ENCODE measurements around the gene C17orf113.
"Not testable (repeated sequence)": the region's sequence is repeated elsewhere in the genome, so short reads cannot be mapped to it uniquely, and the experiment has no call there.

C17orf113 gene

DNA sequence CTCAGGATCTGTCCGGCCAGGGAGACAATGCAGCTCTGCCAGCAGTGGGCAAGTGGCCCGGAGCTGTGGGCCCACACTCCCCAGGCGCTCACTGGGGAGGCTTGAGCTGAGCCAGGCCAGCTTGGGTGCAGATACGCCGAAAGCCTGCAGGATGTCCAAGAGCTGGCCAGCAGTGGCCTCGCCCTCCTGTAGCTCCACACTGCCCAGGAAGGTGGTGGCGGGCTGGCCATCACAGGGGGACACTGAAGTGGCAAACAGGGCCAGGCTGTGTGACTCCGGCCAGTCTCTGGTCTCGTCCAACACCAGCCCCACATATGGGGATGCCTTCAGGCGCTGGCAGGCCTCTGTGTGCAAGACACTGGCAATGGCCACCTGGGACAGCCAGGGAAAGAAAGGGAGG lies 9.6 kb downstream of the C17orf113 start:
- DNase-seq (ENCODE audit: low spot score in 2 of 2) (no peak), ATAC-seq (ENCODE audit: low read depth) (no peak)
- Mint-ChIP-seq H3K9me3 (no peaks in the 10 kb centered on the region), H3K27ac (no peak overlapping the region), H3K27me3 (peaks cover 2% of the 10 kb centered on the region), H3K4me1 (no peaks in the 10 kb centered on the region), H3K36me3 (no peaks in the 10 kb centered on the region), H3K4me3 (no peak overlapping the region)

DNA sequence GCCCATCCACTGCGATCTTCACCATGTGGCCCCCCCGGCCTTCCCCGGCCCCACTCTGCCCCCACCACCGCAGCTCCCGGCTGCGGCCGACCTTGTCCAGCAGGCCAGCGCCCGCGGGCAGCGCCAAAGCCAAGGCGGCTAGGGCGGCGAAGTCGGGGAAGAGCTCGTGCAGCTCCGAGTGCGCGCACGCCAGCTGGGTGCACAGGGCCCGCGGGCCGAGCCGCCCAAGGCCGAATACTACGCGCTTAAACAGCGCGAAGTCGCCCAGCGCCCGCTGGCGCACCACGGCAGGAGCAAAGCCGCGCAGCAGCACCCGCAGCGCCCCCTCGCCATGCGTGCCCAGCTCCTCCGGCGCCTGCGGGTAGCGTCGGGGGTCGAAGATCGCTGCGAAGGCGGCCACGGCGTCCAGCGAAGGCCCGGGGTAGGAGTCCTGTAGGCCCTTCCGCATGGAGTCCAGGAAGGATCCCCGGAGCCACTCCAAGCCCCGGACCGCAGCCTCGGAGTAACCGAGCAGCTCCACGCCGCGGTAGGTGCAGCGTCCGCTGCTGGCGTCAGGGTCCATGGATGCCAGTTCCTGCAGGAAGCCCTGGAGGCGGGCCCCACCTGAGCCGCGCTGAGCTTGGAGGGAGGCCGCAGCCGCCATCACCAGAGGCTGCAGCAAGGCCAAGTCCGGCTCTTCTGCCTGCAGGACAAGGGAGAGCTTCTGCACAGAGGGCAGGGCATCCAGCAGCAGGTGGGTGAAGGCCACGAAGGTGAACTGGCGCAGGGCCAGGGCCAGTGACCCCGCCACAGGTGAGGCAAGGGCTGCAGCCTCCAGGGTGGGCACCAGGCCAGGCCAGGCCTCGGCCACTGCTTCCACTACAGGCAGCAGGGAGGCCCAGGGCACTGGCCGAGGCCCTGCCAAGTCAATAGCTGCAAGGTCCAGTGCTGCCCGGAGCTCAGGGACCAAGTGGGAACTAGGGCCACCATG lies 10.3 kb downstream of the C17orf113 start:
- no peak overlapping the region for H3K27ac Mint-ChIP-seq
- no peaks in the 10 kb centered on the region for H3K36me3 Mint-ChIP-seq
- H3K4me3 Mint-ChIP-seq, result no peak overlapping the region
- H3K27me3 Mint-ChIP-seq, result peaks cover 2% of the 10 kb centered on the region
- ATAC-seq (ENCODE audit: low read depth) (no peak), DNase-seq (ENCODE audit: low spot score in 2 of 2) (no peak)
- H3K9me3 Mint-ChIP-seq, result no peaks in the 10 kb centered on the region
- H3K4me1 Mint-ChIP-seq, result no peaks in the 10 kb centered on the region

DNA sequence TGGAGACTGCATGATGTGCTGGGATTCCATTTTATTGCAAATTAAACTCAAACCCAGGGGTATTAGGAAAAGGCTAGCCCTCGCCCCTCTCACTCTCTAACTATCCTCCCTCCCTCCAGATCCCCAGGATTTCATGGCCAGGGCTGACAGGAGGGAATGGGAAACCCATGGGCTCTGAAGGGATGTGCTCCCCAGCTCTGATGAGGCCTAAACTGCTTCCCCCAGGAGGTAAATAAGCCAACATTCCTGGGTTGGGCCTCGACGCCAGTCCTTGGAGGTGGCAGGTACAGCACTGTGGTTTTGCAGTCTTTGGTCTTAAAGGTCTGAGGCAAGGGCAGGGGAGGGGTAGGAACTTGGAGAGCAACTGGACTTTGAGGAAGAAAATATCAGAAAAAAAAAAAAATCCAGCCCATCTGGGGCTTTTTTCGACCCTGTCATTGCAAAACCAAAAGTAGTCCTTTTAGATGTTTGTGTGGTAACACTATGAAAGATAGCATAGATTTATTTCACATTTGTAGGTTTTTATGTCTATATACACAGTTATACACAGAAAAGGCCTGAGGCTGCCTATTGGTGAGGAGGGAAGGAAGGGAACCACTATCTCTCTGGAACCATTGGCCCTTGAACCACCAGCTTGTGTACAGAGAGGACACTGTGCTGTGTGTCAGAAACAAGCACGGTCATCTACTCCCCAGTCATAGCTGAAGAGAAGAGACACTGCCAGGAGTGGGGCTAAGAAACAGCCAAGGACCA lies 12.0 kb downstream of the C17orf113 start:
- Mint-ChIP-seq H3K27me3 (peaks cover 2% of the 10 kb centered on the region), H3K27ac (no peak overlapping the region), H3K4me3 (no peak overlapping the region), H3K4me1 (no peaks in the 10 kb centered on the region), H3K36me3 (no peaks in the 10 kb centered on the region), H3K9me3 (no peaks in the 10 kb centered on the region)
- ATAC-seq (ENCODE audit: low read depth) (no peak), DNase-seq (ENCODE audit: low spot score in 2 of 2) (no peak)

DNA sequence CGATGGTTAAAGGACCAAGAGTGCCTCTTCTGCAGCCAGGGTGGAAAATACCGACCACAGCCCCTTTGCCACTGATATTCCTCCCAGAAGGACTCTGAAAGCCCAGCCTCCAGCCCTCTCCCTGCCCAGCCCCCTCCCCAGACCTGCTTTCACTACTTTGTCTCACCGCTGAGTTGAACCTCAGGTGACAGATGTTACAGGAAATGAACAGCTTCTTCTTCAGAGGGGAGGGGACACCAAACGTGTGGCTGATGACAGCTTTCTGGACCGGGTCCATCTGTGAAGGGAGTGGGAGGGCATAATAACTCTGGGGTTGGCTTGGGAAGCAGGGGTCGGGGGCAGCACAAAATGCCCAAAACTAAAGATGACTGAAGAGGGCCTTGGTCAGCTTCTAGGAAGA lies 16.3 kb downstream of the C17orf113 start:
- DNase-seq (ENCODE audit: low spot score in 2 of 2), result no peak
- ATAC-seq (ENCODE audit: low read depth), result no peak
- Mint-ChIP-seq H3K27ac (no peak overlapping the region), H3K27me3 (peaks cover 2% of the 10 kb centered on the region), H3K9me3 (no peaks in the 10 kb centered on the region), H3K4me1 (no peaks in the 10 kb centered on the region), H3K36me3 (no peaks in the 10 kb centered on the region), H3K4me3 (no peak overlapping the region)

DNA sequence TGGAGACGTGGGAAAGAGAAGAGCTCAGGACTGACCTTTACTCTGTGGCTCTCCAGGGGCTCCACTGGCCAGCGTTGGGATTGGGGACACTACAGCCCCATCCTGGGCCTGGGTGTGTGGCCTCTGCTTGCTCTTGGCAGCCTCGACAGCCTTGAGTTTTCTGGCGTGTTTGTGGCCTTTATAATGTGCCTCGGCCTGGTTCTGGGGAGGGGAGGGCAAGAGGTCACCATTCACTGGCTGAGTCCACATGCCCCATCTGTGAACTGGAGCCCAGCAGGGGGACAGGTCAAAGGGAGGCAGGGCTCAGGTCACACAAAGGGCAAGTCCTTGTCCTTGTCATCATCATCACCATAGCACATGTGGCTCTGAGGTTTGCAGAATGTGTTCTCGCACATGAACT lies 18.8 kb downstream of the C17orf113 start:
- no peaks in the 10 kb centered on the region for H3K4me1 Mint-ChIP-seq
- no peak overlapping the region for H3K4me3 Mint-ChIP-seq
- H3K36me3 Mint-ChIP-seq, result no peaks in the 10 kb centered on the region
- no peaks in the 10 kb centered on the region for H3K9me3 Mint-ChIP-seq
- no peak for DNase-seq (ENCODE audit: low spot score in 2 of 2)
- H3K27me3 Mint-ChIP-seq, result no peaks in the 10 kb centered on the region
- no peak for ATAC-seq (ENCODE audit: low read depth)
- no peak overlapping the region for H3K27ac Mint-ChIP-seq

DNA sequence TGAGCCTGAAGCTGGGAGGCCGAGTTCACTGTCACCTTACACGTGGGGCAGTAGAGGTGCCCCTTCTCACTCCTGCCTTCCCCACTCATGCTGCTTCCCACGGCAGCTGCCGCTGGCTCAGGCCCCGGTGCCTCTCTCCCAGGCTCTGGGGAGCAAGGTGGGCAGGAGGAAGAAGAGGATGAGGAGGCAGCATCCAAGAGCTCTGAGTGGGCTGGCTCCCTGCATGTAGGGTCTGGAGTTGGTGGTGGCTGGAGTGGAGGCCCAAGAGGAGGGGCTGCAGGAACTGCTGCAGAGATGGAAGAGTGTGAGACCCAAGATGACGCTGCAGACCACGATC lies 21.6 kb downstream of the C17orf113 start:
- H3K27ac Mint-ChIP-seq, result no peak overlapping the region
- peaks cover 3% of the 10 kb centered on the region for H3K36me3 Mint-ChIP-seq
- no peaks in the 10 kb centered on the region for H3K27me3 Mint-ChIP-seq
- H3K4me3 Mint-ChIP-seq, result no peak overlapping the region
- DNase-seq (ENCODE audit: low spot score in 2 of 2), result no peak
- peaks cover 5% of the 10 kb centered on the region for H3K4me1 Mint-ChIP-seq
- ATAC-seq (ENCODE audit: low read depth), result no peak
- H3K9me3 Mint-ChIP-seq, result no peaks in the 10 kb centered on the region

DNA sequence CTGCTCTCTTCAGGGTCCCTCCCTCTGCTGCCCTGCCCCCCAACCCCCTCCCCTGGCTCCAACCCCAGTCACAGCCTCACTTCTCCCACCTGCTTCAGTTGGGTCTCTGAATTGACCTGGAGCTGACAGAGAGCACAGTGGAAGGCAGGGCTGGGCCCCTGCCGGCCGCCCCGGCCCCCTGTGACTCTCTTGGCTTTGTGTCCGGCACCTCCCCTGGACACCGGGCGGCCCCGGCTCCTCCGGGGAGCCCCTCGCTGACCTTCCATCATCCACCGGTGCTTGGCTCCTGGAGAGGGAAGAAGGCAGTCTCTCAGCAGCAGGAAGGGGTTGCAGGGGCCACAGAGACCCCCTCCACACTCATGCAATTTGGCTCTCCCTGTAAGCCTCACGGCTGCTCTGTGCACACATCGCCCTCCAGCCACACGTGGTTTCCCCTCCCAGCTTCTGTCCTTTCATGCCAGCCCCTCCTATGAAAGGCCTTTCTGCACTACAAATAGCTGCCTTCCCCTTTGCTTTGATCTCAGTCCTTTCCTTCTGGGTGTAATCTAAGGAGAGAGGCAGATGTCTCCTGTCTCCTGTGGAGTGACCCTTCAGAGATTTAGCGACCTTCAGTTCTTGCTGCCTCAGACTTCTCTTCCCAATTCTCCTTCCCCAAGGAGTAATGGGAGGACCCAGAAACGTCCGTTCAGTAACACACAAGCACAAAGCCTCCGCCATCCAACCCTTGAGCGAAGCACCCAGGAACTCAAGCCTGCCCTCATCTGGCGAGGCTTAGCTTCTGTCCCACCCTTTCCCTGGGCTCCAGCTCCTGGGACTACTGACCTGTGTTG lies 22.2 kb downstream of the C17orf113 start:
- H3K36me3 Mint-ChIP-seq, result peaks cover 3% of the 10 kb centered on the region
- no peak for ATAC-seq (ENCODE audit: low read depth)
- H3K27ac Mint-ChIP-seq, result no peak overlapping the region
- no peaks in the 10 kb centered on the region for H3K27me3 Mint-ChIP-seq
- peaks cover 5% of the 10 kb centered on the region for H3K4me1 Mint-ChIP-seq
- DNase-seq (ENCODE audit: low spot score in 2 of 2), result no peak
- no peaks in the 10 kb centered on the region for H3K9me3 Mint-ChIP-seq
- no peak overlapping the region for H3K4me3 Mint-ChIP-seq

DNA sequence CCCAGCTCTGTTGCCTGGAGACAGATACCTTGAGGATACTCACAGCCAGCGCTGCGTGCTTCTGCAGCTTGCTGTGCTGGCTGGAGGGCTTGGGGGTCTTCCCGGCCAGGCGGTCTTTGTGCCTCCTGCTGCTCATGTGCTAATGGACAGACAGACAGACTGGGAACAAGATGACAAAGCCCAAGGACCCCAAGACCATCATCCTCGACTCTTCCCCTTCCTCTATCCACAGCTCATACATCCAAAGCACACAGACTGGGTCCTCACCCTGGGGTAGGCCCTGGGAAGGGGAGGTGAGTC lies 22.9 kb downstream of the C17orf113 start:
- H3K27me3 Mint-ChIP-seq, result no peaks in the 10 kb centered on the region
- peaks cover 3% of the 10 kb centered on the region for H3K36me3 Mint-ChIP-seq
- peaks cover 5% of the 10 kb centered on the region for H3K4me1 Mint-ChIP-seq
- DNase-seq (ENCODE audit: low spot score in 2 of 2) (no peak), ATAC-seq (ENCODE audit: low read depth) (no peak)
- H3K27ac Mint-ChIP-seq, result no peak overlapping the region
- H3K9me3 Mint-ChIP-seq, result no peaks in the 10 kb centered on the region
- no peak overlapping the region for H3K4me3 Mint-ChIP-seq

DNA sequence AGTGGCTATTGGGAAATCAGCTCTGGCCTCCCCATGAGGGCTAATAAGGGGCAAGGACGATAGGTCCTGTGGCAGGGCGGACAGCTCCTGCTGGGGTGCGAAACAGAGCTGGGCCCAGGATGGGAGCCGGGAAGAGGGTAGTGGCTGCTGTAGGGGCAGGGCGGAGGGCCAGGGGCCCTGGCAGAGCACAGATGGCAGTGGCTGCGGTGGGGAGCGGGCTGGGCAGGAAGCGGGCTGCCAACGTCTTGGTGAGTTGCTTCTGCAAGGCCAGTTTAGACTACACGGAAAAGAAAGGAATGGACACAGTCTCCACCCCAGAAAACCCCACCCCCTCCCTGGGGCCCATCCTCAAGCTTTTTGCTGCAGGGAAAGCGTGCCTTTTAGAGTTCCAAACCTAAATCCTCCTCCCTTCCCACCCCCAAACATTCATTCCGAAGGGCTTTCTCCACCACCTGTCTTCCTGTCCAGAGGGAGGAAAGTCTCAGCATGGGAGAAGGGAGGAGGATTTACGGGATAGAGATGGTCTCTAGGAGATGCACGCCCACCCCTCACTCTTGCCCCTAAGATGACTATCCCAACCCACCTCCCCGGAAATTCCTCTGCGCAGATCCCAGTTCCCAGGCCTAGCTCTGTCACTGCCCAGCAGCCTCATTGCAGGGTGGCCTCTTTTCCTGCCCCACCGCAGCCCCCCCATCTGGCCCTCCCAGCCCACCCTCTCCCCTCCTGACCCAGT lies 23.4 kb downstream of the C17orf113 start:
- Mint-ChIP-seq H3K36me3 (peaks cover 8% of the 10 kb centered on the region), H3K27me3 (no peaks in the 10 kb centered on the region), H3K4me1 (peaks cover 9% of the 10 kb centered on the region), H3K9me3 (no peaks in the 10 kb centered on the region), H3K27ac (no peak overlapping the region), H3K4me3 (no peak overlapping the region)
- ATAC-seq (ENCODE audit: low read depth) (no peak), DNase-seq (ENCODE audit: low spot score in 2 of 2) (no peak)

DNA sequence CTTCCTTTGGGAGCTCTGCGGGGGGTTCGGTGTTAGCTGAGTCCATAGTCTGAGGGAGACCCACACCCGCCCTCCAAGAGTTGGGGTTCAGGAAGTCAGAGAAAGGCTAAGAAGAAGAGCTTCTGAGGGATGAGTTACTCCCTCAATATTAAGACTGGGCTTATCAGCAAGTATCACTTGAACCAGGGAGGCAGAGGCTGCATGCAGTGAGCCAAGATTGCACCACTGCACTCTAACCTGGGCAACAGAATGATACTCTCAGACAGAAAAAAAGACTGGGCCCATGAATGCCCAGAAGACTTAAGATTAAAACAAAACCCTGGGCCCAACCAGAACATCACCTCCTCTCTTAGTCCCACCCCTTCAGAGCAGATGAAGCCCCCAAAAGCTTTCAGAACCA lies 24.5 kb downstream of the C17orf113 start:
- Mint-ChIP-seq H3K36me3 (peaks cover 12% of the 10 kb centered on the region), H3K27me3 (no peaks in the 10 kb centered on the region), H3K4me3 (no peak overlapping the region), H3K4me1 (peaks cover 15% of the 10 kb centered on the region), H3K9me3 (no peaks in the 10 kb centered on the region), H3K27ac (no peak overlapping the region)
- ATAC-seq (ENCODE audit: low read depth) (no peak), DNase-seq (ENCODE audit: low spot score in 2 of 2) (no peak)

DNA sequence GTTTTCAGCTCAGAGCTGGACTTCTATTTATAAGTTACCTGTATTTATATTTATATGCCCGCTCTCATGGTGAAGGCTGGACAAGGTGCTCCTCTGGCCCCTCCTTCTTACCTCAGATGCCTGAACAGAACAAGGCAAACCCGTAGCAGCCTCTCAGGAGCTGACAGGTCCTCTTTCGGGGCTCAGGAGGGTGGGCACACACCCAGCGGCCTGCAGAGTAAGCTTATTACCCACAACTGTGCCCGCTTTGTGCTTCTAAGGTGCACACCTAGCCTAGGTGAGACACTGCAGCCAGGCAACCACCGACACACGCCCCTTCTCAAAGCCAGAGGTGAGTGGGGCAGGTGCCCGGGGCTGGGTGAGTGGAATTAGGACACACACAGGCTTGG lies 25.2 kb downstream of the C17orf113 start:
- Mint-ChIP-seq H3K27me3 (no peaks in the 10 kb centered on the region), H3K9me3 (no peaks in the 10 kb centered on the region)

DNA sequence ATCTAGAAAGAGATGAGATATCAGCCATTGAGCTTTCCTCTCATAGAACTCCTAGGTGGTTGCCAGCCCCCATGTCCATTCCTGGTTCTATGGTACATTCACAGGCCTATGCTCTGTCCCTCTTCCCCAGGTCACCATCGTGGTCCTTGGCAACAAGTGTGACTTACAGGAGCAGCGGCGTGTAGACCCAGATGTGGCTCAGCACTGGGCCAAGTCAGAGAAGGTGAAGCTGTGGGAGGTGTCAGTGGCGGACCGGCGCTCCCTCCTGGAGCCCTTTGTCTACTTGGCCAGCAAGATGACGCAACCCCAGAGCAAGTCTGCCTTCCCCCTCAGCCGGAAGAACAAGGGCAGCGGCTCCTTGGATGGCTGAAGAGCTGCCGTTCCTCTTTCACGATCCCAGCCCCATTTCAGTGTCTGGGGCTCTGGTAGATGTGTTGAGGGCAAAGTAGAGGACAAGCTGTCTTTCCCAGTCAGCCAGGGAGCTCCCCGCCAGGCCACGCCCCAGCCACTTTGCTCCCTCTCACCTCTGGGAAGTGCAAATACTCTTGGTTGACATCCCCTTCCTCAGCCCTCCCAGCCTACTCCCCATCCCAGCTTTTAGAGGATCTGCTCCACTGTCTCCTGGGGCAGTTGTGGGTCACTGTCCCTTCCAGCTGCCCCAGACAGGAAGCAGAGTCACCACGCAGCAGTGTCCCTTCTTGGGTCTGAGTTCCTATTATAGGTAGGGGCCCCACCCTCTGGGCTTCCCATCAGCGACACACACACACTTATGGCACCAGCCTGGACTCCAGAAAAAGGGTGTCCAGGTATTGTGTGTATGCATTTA lies 26.7 kb downstream of the C17orf113 start:
- Mint-ChIP-seq H3K27ac (no peak overlapping the region), H3K9me3 (no peaks in the 10 kb centered on the region), H3K4me3 (no peak overlapping the region), H3K4me1 (peaks cover 27% of the 10 kb centered on the region), H3K27me3 (no peaks in the 10 kb centered on the region), H3K36me3 (peaks cover 12% of the 10 kb centered on the region)
- DNase-seq (ENCODE audit: low spot score in 2 of 2) (no peak), ATAC-seq (ENCODE audit: low read depth) (no peak)

More for the DNA sequence above, 25.2 kb downstream of the C17orf113 start:
- no peak for DNase-seq (ENCODE audit: low spot score in 2 of 2)
- H3K27ac Mint-ChIP-seq, result peak overlapping the region; percentile 45
- H3K4me3 Mint-ChIP-seq, result no peak overlapping the region
- peaks cover 12% of the 10 kb centered on the region for H3K36me3 Mint-ChIP-seq
- no peak for ATAC-seq (ENCODE audit: low read depth)
- peaks cover 21% of the 10 kb centered on the region for H3K4me1 Mint-ChIP-seq

DNA sequence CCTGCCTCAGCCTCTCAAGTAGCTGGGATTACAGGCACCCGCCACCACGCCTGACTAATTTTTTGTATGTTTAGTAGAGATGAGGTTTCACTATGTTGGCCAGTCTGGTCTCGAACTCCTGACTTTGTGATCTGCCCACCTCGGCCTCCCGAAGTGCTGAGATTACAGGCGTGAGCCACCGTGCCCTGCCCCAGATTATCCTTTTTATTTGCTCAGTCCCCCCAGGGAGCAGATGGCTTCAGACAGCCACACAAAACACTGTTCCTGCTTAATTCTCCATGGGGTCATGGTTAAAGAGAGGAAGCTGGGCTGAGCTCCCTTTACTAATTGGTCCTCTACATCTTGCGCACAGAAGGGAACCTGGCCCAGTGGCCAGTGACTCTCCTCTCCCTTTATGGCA lies 29.6 kb downstream of the C17orf113 start:
- H3K27ac Mint-ChIP-seq, result peak overlapping the region; percentile 53
- H3K4me3 Mint-ChIP-seq, result peak overlapping the region; percentile 89
- peaks cover 45% of the 10 kb centered on the region for H3K4me1 Mint-ChIP-seq
- not testable (repeated sequence) for DNase-seq (ENCODE audit: low spot score in 2 of 2); H3K27me3 Mint-ChIP-seq; ATAC-seq (ENCODE audit: low read depth); H3K9me3 Mint-ChIP-seq
- peaks cover 12% of the 10 kb centered on the region for H3K36me3 Mint-ChIP-seq
